Measurements from ENCODE around the gene TOM1. TPM values are rescaled to one million over a fixed set of nuclear protein-coding genes. Genes with fewer than 3 reads are reported as not detected.

The TOM1 gene
- total RNA-seq, 2 experiments from 2014 or later = 16.2 to 20.0 TPM

DNA sequence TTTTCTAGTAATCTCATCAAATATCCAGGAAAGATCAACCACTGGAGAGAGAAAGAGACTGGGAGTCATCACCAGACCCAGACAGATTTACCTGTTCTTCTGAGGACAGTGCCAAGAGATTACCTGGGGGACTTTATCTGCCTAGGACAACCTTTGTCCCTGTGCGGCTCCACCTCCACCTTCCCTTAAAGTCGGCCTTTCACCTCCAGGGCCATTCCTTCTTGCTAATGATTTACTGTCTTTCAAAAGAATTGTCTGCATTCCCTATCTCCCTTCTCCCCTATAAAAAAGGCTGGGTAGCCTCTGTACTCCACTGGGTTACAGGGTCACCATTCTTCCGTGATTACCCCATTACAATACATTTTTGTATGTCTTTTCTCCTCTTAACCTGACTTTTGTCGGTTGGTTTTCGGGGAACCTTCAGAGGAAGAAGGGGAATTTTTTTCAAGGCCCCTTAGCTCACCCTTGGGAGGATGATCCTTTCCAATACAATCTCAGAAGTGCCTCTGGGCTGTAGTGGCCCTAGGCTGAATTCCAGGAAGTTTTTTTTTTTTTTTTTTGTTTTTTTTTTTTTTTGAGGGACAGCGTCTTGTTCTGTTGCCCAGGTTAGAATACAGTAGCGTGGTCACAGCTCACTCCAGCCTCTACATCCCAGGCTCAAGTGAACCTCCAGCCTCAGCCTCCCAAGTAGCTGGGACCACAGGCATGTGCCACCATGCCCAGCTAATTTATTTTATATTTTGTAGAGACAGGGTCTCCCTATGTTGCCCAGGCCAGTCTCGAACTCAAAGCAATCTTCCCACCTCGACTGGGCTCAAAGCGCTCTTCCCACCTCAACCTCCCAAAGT is 79.7 kb downstream of the TOM1 start:
- no peak for ATAC-seq
- DNase-seq = no peak
- Mint-ChIP-seq H3K4me1 (ENCODE audit: low read depth) (peaks cover 17% of the 10 kb centered on the region), H3K4me3 (no peak overlapping the region), H3K36me3 (ENCODE audit: low read depth) (no peaks in the 10 kb centered on the region), H3K27ac (no peak overlapping the region), H3K27me3 (peaks cover 26% of the 10 kb centered on the region), H3K9me3 (no peaks in the 10 kb centered on the region)
- ChIA-PET CTCF (no interaction called here), POLR2A (interaction anchor here (1.0 to 1.6 kb wide), 2 partner anchors 32 to 45 kb away, joined by 4 read pairs; no protein-coding TSS in a partner anchor)
- intact Hi-C loops (cut with micrococcal nuclease) = no loop called here
- TF ChIP-seq, protein P1, sequence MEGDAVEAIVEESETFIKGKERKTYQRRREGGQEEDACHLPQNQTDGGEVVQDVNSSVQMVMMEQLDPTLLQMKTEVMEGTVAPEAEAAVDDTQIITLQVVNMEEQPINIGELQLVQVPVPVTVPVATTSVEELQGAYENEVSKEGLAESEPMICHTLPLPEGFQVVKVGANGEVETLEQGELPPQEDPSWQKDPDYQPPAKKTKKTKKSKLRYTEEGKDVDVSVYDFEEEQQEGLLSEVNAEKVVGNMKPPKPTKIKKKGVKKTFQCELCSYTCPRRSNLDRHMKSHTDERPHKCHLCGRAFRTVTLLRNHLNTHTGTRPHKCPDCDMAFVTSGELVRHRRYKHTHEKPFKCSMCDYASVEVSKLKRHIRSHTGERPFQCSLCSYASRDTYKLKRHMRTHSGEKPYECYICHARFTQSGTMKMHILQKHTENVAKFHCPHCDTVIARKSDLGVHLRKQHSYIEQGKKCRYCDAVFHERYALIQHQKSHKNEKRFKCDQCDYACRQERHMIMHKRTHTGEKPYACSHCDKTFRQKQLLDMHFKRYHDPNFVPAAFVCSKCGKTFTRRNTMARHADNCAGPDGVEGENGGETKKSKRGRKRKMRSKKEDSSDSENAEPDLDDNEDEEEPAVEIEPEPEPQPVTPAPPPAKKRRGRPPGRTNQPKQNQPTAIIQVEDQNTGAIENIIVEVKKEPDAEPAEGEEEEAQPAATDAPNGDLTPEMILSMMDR (IDR thresholded peaks at IDR 0.05) = no peak

- ChIA-PET POLR2A (interaction anchor here (0.8 to 1.6 kb wide), 4 partner anchors 23 to 283 kb away, joined by 3 to 4 read pairs (median 4); no protein-coding TSS in a partner anchor), CTCF (interaction anchor here (0.7 to 2.1 kb wide), 2 partner anchors 11 to 29 kb away, joined by 3 to 6 read pairs; no protein-coding TSS in a partner anchor)
- TF ChIP-seq, protein P1 (IDR thresholded peaks at IDR 0.05) = no peak
- Mint-ChIP-seq H3K36me3 (ENCODE audit: low read depth) (no peaks in the 10 kb centered on the region), H3K9me3 (no peaks in the 10 kb centered on the region), H3K27ac (no peak overlapping the region), H3K27me3 (peaks cover 31% of the 10 kb centered on the region), H3K4me3 (no peak overlapping the region), H3K4me1 (ENCODE audit: low read depth) (peaks cover 17% of the 10 kb centered on the region)
- ATAC-seq (no peak), DNase-seq (no peak)
- intact Hi-C loops (cut with micrococcal nuclease) = no loop called here
These were observed 80.3 kb downstream of the TOM1 start for GRCh38 chr22:35380013-35380412.

DNA sequence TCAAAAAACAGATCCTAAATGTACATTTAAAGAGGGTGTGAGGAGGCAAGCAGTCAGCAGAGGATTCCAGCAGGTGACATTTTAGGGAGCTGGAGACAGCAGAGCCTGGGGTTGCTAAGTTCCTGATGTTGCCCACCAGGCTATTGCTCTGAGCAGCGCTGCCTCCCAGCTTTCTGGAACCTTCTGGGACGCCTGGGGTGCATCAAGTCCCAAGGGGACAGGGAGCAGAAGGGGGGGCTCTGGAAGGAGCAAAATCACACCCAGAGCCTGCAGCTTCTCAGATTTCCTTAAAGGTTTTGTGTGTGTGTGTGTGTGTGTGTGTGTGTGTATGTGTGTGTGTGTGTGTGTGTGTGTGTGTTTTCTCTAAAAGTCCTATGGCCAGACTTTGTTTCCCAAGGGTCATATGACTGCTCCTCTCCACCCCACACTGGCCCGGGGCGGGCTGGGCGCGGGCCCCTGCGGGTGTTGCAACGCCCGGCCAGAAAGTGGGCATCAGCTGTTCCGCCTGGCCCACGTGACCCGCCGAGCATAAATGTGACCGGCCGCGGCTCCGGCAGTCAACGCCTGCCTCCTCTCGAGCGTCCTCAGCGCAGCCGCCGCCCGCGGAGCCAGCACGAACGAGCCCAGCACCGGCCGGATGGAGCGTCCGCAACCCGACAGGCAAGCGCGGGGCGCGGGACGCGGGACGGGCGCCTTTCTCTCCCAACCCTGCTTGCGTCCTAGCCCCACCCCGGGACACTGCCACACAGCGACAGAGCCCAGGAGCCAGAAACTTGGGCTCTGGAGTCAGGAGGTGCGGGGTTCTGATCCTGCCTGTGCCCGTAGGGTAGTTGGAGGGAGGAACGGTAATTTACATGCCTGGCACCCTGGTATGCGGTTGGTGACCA is 81.1 kb downstream of the TOM1 start, which contains the start of gene HMOX1:
Gene HMOX1, plus strand, starts transcription at position 560 of the 887 bp plus-strand sequence. Its CDS starts 78 bp downstream, at position 638.
- intact Hi-C loops (cut with micrococcal nuclease) = no loop called here
- TF ChIP-seq, protein P1 (IDR thresholded peaks at IDR 0.05) = no peak
- peak; percentile 72 for DNase-seq
- Mint-ChIP-seq H3K4me3 (peak within 1 kb of the TSS; percentile 33), H3K36me3 (ENCODE audit: low read depth) (no peaks in the 10 kb centered on the region), H3K27ac (no peak within 1 kb of the TSS), H3K27me3 (peaks cover 32% of the 10 kb centered on the region), H3K4me1 (ENCODE audit: low read depth) (peaks cover 17% of the 10 kb centered on the region), H3K9me3 (no peaks in the 10 kb centered on the region)
- CTCF ChIA-PET = interaction anchor here (0.7 to 2.1 kb wide), 2 partner anchors 10 to 30 kb away, joined by 3 to 6 read pairs; no protein-coding TSS in a partner anchor
- POLR2A ChIA-PET = interaction anchor here (0.8 to 1.6 kb wide), 5 partner anchors 9 to 283 kb away, joined by 3 to 4 read pairs (median 4); no protein-coding TSS in a partner anchor
- ATAC-seq = peak; percentile 82

DNA sequence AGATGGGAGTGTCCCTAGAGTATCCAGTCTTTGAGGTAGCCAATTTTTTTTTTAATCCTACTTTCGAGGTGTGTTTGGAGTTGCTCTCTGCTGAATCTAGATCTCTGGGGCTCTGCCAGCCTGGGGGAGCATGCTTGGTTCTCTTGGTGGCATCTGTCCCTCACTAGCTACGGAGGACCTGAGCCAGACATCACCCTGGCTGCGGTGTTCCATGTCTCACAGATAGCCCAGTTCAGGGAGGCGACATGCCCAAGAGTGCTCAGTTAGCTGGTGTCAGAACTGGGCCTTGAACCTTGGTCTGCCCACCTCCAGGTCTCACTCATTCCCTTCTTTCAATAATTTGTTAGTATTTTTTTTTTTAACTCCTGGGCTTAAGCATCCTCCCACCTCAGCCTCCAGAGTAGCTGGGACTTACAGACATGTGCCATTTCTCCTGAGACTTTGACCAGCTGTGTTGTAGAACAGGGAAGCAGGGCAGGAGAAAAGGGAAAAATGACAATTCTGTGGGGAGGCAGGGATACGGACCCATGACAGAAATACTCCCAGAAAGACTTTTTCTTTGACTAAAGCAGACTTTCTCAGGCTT is 81.8 kb downstream of the TOM1 start:
- no peaks in the 10 kb centered on the region for H3K36me3 Mint-ChIP-seq (ENCODE audit: low read depth)
- ATAC-seq = no peak
- H3K9me3 Mint-ChIP-seq = no peaks in the 10 kb centered on the region
- CTCF ChIA-PET = interaction anchor here (2.1 kb wide), 1 partner anchor 30 kb away, joined by 6 read pairs; no protein-coding TSS in a partner anchor
- TF ChIP-seq, protein P1 (IDR thresholded peaks at IDR 0.05) = no peak
- no peak for DNase-seq
- peak overlapping the region; percentile 33 for H3K4me3 Mint-ChIP-seq
- peaks cover 17% of the 10 kb centered on the region for H3K4me1 Mint-ChIP-seq (ENCODE audit: low read depth)
- peaks cover 32% of the 10 kb centered on the region for H3K27me3 Mint-ChIP-seq
- H3K27ac Mint-ChIP-seq = no peak overlapping the region
- intact Hi-C loops (cut with micrococcal nuclease) = no loop called here
- POLR2A ChIA-PET = interaction anchor here (0.6 to 0.8 kb wide), 2 partner anchors 9 to 46 kb away, joined by 3 read pairs; no protein-coding TSS in a partner anchor

Data from activated CD8-positive, alpha-beta T cell treated with anti-CD3 and anti-CD28 coated beads for 36 hours (primary cell).